Measurements from ENCODE around the gene TBPL2.

DNA sequence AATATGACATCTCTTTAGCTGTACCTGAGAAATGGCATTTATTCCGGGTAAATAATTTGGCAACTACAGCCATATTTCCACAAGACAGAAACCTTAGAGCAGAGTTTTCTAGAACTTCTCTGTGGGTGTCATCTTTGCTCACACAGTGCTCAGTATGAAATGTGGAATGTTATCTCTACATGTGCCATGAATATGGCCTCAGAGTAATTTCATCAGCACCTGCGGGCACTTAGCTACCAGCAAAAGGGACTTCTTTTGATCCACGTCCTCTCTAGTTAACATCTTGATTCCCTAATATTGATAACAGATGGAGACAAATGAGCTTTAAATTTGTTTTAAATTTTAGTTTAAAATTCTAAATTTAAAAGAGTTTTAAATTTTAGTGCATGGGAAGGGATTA is 25.9 kb downstream of the TBPL2 start:
- TF ChIP-seq POLR2A (IDR thresholded peaks at IDR 0.05; ENCODE audit: low read length) (no peak), GATA1 (IDR thresholded peaks at IDR 0.05; ENCODE audit: low read depth, low read length) (no peak)
